NT2/D1 (cell line): ENCODE measurements around the gene GPR157.

Source experiments
- SUZ12 ChIP-seq: IDR thresholded peaks from 2 replicates; pipeline ENCODE4 v1.6.1; 2011; ENCODE audit not compliant: insufficient read length, insufficient read depth; ENCODE audit errors: extremely low read depth
- YY1 ChIP-seq: IDR thresholded peaks from 2 replicates; pipeline ENCODE4 v1.6.1; 2011; ENCODE audit not compliant: insufficient read length, insufficient read depth
- ZNF274 ChIP-seq: IDR thresholded peaks from 2 replicates; pipeline ENCODE4 v1.6.1; 2011; ENCODE audit warnings: mild to moderate bottlenecking, low read depth, low read length

GRCh38 chr1:9166289-9167235 lies 37.7 kb upstream of the GPR157 start:
- no peak for TF ChIP-seq ZNF274
- TF ChIP-seq YY1 = no peak
- TF ChIP-seq SUZ12 = no peak
